ENCODE results near the gene PTGIS.
A peak's percentile ranks its signal among the peaks of the same experiment; 100 is the strongest.

Gene PTGIS

DNA sequence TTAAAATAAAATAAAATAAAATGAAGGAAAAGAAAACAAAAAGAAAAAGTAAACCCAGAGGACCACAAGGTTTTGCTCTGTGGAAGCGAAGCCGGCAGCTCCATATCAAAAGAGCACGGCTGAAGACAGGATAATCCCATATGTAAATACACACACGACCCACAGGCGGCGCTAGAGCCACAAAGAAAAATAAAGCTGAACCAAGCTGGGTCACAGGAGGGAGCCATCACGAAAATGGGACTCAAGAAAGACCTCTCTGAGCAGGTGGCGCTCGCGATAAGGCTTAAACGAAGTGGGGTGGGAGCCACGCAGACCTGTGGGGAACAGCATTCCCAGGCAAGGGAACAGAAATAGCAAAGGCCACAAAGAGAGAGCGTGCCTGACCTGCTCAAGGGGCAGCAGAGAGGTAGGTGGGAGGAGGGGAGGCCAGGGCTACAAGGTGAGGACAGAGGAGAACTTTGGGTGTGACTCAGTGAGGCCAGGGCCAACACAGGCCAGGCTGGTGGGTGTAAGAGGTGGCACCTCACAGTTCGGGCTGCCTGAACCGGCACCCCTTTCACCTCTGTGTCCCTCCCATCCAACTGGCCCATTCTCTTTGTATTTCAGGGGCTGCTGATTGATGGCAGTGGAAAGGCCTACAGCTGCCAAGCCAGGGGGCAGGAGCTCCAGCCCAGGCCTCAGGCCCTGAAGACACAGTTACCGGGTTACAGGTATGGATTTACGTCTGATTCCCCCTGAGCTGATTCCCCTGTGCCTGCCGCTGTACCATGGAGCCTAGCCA lies 26.0 kb downstream of the PTGIS start:
- no peak overlapping the region for H3K4me3 ChIP-seq (ENCODE audit: low read length)
- DNase-seq (ENCODE audit: low read depth, low spot score), result peak; percentile 72

DNA sequence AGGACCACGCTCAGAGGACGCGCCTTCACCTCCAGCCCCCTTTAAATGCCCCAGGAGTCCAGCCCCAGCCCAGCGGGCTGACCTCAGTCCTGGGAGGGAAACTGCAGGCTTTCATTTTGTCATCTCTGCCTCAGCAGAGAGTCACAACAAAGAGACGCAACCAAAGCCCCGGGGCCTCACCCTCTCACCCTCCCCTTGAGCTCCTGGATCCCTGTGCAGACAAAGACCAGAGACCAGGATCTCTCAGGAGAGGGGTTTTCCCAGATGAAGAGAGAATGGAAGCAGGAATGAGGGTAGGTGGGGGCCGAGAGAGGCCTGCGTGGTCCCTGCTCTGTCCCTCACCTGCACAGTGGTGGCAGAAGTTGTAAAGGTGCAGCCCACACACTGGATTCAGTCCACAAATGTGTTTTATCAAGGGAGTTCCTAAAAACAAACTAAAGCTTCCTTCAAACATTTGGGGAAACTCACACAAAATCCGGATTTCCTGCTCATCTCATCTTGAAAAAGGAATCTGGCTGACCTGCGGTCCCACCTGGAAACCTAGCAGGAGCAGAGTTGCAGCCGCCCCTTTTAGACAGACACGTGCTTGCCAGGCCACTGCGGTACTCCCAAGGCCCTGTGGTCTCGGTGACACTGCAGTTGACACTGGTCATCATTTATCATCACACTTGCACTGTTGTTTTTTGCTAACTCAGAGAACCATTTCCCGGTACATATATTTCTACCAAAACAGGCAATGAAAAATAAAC lies 27.1 kb downstream of the PTGIS start:
- no peak for DNase-seq (ENCODE audit: low read depth, low spot score)
- no peak overlapping the region for H3K4me3 ChIP-seq (ENCODE audit: low read length)

DNA sequence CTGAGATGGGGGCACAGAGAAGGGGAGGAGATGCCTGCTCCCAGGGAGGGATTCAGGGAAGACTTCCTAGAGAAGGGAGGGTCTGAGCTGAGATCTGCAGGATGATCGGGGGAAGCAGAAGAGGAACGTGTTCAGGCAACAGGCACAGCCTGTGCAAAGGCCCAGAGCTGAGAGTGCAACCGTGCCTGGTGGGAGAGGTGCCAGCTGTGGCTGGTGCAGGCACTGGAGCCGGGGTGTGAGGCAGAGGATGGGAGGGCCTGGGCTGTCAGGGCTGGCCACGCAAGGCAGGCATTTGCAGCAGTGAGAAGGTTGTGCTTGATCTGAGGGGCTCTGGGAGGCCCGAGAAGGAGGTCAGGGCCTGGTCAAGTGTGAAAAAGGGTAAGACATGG lies 27.7 kb downstream of the PTGIS start:
- DNase-seq (ENCODE audit: low read depth, low spot score), result no peak
- H3K4me3 ChIP-seq (ENCODE audit: low read length), result no peak overlapping the region

DNA sequence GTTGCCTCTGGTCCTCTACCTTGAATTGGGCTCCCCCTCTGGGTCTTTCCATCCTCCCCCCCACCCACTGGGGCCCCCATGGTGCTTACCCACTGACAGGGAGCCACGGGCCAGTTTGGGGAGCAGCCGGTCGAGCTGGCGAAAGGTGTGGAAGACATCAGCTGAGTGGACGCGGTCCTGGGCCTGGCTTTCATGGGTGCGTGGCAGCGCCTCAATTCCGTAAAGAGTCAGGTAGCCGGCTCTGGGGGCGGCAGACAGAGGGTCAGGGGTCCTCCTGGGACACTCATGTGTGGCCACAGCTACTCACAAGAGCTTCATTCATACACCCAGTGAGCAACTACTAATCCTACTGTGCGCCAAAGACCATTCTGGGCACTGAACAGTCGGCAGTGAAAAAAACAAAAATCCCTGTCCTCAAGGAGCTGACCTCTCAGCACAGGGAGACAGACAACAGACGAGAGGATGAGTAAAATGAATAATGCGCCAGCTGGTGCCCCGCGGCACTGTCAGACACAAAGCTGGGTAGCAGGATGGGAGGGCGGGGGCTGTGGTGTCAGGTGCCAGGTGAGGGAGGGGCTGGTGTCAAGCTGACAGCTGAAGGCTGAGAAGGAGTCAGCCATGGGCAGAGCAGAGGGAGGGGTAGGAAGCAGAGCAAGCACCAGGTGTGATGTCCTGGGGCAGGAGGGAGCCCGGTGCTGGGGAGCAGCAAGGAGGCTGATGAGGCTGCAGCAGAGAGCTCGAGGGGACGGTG lies 28.3 kb downstream of the PTGIS start:
- no peak overlapping the region for H3K4me3 ChIP-seq (ENCODE audit: low read length)
- DNase-seq (ENCODE audit: low read depth, low spot score), result no peak

DNA sequence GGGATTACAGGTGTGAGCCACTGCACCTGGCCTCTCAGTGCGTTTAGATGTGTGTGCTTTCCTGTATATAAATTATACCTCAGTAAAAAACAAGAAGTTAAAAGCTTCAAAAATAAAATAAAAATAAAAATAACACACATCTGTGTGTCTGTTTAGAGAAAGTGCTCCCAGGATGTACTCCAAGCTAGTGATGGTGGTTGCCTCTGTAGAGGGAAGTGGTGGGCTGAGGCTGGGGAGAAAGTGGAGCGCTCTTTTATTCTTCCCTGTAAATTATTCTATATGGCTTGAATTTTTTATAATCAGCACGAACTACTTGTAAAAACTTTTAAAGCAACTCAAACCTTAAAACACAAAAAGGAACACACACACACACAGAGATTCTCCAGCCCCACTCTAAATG lies 29.0 kb downstream of the PTGIS start:
- no peak for DNase-seq (ENCODE audit: low read depth, low spot score)
- no peak overlapping the region for H3K4me3 ChIP-seq (ENCODE audit: low read length)

- DNase-seq (ENCODE audit: low read depth, low spot score), result peak; percentile 58
- no peak overlapping the region for H3K4me3 ChIP-seq (ENCODE audit: low read length)
Observed at GRCh38 chr20:49534255-49534712, 33.7 kb downstream of the PTGIS start.

- no peak overlapping the region for H3K4me3 ChIP-seq (ENCODE audit: low read length)
- DNase-seq (ENCODE audit: low read depth, low spot score), result no peak
Observed at GRCh38 chr20:49532285-49532946, 35.5 kb downstream of the PTGIS start.

GRCh38 chr20:49529470-49529869 lies 38.5 kb downstream of the PTGIS start:
- H3K4me3 ChIP-seq (ENCODE audit: low read length), result no peak overlapping the region
- no peak for DNase-seq (ENCODE audit: low read depth, low spot score)

DNA sequence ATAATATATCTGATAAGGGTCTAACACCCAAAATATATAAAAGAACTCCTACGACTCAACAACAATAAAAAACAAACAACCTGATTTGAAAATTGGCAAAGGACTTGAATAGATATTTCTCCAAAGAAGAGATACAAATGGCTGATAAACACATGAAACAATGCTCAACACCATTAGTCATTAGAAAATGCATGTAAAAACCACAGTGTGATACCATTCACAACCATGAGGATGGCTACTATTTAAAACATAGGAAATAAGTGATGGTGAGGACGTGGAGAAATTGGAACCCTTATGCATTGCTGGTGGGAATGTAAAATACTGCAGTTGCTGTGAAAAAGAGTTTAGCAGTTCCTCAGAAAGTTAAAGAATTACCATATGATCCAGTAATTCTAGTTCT lies 41.4 kb downstream of the PTGIS start:
- H3K4me3 ChIP-seq (ENCODE audit: low read length), result no peak overlapping the region
- DNase-seq (ENCODE audit: low read depth, low spot score), result no peak

GRCh38 chr20:49526056-49526455 lies 41.9 kb downstream of the PTGIS start:
- no peak overlapping the region for H3K4me3 ChIP-seq (ENCODE audit: low read length)
- no peak for DNase-seq (ENCODE audit: low read depth, low spot score)

DNA sequence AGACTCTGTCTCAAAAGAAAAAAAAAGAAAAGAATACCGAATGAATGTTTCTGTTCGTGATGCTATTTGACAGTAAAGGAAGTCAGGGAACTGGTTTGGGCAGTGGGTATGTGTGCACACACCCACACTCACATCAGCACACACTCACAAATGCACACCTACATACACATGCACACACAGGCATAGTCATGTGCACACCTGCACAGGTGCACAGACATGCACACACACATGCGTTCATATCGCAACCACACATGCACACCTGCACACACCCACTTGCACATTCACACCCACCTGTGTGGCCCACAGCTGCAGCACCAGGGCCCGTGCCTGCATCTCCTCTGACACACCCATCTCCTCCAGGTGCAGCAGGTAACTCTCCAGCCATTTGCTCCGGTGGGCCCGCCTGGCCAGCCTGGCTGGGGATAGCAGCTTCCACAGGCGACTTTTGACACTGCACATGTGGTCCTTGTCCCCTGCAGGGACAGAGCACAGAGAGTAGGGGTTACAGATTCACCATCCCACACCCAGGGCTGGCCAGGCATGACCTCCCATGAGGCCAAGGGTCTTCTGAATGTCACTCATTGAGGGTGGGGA lies 44.1 kb downstream of the PTGIS start:
- DNase-seq (ENCODE audit: low read depth, low spot score), result no peak
- H3K4me3 ChIP-seq (ENCODE audit: low read length), result no peak overlapping the region

DNA sequence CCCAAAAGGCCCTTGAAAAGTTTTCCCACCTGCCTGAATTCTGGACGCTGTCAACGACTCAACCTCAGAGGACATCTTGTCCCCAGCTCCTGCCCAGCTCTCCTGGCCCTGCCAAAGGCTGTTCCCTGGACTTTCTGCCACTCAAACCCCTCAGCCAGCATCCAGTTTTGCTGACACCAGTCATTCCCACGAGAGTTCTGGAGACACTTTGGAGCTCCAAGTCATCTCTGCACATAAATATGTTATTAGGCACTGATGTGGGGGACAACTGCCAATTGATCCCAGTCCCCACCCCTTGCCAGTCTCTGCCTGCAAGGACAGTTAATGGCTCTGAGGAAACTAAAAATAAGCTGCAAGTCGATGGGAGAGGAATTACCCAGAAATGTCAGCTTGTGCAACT lies 46.6 kb downstream of the PTGIS start:
- no peak for DNase-seq (ENCODE audit: low read depth, low spot score)
- no peak overlapping the region for H3K4me3 ChIP-seq (ENCODE audit: low read length)

GRCh38 chr20:49519777-49520359 lies 48.1 kb downstream of the PTGIS start:
- no peak for DNase-seq (ENCODE audit: low read depth, low spot score)
- H3K4me3 ChIP-seq (ENCODE audit: low read length), result no peak overlapping the region

- H3K4me3 ChIP-seq (ENCODE audit: low read length), result no peak overlapping the region
Observed at GRCh38 chr20:49519212-49519712, 48.7 kb downstream of the PTGIS start.

GRCh38 chr20:49518576-49518975 lies 49.4 kb downstream of the PTGIS start:
- H3K4me3 ChIP-seq (ENCODE audit: low read length), result no peak overlapping the region
- no peak for DNase-seq (ENCODE audit: low read depth, low spot score)

More at GRCh38 chr20:49519212-49519712, 48.7 kb downstream of the PTGIS start:
- no peak for DNase-seq (ENCODE audit: low read depth, low spot score)

DNA sequence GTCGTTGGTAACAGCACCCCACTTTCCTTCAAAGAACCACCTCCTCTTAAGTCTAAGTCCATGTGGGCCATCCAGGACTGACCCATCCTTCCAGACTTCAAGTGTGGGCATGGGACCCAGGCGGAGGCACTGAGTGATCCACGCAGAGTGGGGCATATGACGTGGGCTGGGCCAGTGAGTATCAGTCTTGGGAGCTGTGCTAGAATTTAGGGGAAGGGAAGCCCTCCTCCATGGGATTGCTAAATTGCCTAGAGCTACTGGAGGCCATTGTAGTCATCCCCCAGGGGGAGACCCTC lies 50.2 kb downstream of the PTGIS start:
- no peak overlapping the region for H3K4me3 ChIP-seq (ENCODE audit: low read length)
- DNase-seq (ENCODE audit: low read depth, low spot score), result no peak

DNA sequence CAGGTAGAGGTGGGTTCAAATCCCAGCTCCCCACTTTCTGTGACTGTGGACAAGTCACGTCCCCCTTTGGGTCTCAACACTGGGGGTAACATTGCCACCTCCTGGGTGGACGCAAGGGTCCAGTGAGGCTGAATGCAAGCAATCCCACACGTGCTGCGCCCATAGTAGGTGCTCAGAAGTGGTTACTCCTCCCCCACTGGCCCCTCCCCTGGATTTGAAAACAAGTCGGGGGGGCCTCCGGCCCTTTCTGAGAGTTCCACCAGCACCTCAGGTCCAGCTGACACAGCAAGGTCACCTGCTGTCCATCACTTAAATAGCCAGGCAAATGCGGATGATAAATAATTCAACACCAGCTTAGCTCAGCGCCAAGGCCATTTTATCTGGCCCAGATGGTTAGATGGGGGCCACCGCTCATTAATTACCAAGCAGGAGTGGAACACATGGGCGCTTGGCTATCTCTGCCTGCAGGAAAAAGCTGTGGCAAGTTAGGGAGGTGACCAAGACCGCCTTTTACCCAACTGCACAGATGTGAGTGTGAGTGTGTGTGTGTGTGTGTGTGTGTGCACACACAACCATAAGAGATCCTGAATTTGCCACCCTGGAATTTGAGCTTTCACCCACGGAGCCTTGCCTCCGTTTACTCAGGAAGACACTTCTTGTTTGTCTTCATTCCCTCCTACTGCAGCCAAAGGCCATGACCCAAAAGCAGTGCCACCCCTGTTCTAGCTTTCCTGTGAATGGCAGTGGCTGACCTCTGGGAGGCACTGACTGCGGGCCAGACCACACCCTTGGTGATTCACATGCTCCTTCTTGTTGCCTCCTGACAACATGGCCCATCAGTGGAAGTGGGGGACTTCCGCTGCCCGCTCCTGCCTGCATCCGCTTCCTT lies 50.8 kb downstream of the PTGIS start:
- no peak overlapping the region for H3K4me3 ChIP-seq (ENCODE audit: low read length)

GRCh38 chr20:49515586-49515985 lies 52.4 kb downstream of the PTGIS start:
- no peak for DNase-seq (ENCODE audit: low read depth, low spot score)
- H3K4me3 ChIP-seq (ENCODE audit: low read length), result no peak overlapping the region

More for the DNA sequence above, 50.8 kb downstream of the PTGIS start:
- no peak for DNase-seq (ENCODE audit: low read depth, low spot score)
